ENCODE results near the gene SCYGR1. TPM values are rescaled to one million over a fixed set of nuclear protein-coding genes. Genes with fewer than 3 reads are reported as not detected.

SCYGR1 gene
- total RNA-seq, 1 donor from 2014 or later = not detected

DNA sequence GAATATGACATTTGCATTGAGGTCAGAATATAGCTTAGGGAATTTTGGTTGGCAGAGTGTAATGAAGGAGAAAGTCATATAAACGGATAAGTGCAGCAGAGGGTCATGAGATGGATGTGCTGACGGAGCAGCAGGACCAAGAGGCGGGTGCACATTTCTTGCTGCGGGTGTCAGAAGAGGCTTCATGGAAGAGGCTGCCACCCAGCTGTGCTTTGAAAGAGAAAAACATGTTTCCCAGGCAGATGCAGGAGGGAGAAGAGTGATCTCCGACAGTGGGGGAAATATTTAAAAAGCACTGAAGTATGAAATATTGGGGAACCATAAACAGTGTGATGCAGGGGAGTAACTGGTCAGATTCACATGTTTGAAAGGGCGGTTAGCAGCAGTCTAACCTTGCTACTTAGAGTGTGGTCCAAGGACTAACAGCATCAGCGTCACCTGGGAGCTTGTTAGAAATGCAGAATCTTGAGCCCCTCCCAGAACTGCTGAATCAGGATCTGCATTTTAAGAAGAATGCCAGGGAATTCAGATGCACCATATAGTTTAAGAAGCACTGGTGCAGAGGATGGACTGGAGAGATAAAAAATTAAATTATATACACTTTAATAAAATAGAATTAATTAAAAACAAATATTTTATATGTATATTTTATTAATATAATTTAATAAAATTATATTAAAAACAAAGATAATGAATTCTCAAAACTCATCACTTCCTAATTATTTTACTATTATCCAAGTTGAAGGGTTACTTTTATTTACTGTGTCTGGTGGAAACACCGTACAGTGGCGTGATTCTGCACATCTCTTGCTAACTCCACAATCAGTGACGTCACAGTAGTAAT lies 36.1 kb upstream of the SCYGR1 start:
- Mint-ChIP-seq H3K4me3 (ENCODE audit: unreplicated experiment) (no peak overlapping the region), H3K4me1 (ENCODE audit: unreplicated experiment) (peaks cover 8% of the 10 kb centered on the region), H3K27me3 (ENCODE audit: unreplicated experiment) (no peaks in the 10 kb centered on the region), H3K27ac (ENCODE audit: unreplicated experiment) (no peak overlapping the region), H3K36me3 (ENCODE audit: unreplicated experiment) (no peaks in the 10 kb centered on the region), H3K9me3 (ENCODE audit: unreplicated experiment) (no peaks in the 10 kb centered on the region)
- TF ChIP-seq, protein P1, sequence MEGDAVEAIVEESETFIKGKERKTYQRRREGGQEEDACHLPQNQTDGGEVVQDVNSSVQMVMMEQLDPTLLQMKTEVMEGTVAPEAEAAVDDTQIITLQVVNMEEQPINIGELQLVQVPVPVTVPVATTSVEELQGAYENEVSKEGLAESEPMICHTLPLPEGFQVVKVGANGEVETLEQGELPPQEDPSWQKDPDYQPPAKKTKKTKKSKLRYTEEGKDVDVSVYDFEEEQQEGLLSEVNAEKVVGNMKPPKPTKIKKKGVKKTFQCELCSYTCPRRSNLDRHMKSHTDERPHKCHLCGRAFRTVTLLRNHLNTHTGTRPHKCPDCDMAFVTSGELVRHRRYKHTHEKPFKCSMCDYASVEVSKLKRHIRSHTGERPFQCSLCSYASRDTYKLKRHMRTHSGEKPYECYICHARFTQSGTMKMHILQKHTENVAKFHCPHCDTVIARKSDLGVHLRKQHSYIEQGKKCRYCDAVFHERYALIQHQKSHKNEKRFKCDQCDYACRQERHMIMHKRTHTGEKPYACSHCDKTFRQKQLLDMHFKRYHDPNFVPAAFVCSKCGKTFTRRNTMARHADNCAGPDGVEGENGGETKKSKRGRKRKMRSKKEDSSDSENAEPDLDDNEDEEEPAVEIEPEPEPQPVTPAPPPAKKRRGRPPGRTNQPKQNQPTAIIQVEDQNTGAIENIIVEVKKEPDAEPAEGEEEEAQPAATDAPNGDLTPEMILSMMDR (IDR thresholded peaks at IDR 0.05) = no peak
- DNase-seq (ENCODE audit: extremely low spot score, unreplicated experiment) = peak; percentile 34

DNA sequence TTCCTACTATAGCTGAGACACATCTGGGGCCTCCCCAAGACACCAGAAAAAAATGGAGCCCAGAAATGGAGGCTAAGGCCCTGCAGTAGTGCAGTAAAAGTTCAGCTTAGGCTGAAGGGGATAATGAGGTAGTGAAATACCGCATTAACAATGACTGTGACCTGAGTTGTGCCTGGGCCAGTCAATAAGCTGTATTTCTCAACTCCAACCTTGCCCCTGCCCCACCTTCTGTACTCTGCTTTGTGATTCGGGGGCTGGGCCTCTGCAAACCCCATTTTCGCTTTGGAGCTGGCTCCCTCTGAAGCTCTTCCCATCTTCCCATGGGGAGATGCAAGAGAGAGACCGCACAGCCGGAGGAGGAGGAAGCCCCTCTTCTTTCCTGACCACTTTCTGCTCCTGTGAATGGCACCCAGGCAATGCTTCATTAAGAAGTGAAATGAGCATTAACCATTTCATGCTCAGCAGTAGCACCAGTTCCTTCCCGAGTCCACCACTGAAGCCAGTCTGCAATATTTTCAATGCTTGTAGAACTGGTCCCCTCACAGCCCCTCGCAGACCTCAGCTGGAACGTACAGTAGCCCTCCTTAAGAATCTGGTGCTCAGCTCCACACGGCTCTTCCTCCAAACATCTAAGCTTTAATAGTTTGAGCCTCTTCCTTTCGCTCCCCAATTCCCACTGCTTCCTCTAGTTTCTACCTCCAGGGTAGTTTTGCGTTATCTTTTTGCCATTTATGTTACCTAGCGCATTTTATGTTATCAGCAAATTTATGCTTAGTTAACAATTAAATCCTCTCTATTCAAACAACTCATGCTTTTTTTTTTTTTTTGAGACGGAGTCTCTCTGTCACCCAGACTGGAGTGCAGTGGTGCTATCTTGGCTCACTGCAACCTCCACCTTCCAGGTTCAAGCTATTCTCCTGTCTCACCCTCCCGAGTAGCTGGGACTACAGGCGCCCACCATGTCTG lies 32.6 kb upstream of the SCYGR1 start:
- Mint-ChIP-seq H3K4me1 (ENCODE audit: unreplicated experiment) (peaks cover 15% of the 10 kb centered on the region), H3K9me3 (ENCODE audit: unreplicated experiment) (no peaks in the 10 kb centered on the region), H3K4me3 (ENCODE audit: unreplicated experiment) (no peak overlapping the region), H3K27me3 (ENCODE audit: unreplicated experiment) (no peaks in the 10 kb centered on the region), H3K27ac (ENCODE audit: unreplicated experiment) (no peak overlapping the region), H3K36me3 (ENCODE audit: unreplicated experiment) (no peaks in the 10 kb centered on the region)
- TF ChIP-seq, protein P1 (IDR thresholded peaks at IDR 0.05) = no peak
- peak; percentile 32 for DNase-seq (ENCODE audit: extremely low spot score, unreplicated experiment)

DNA sequence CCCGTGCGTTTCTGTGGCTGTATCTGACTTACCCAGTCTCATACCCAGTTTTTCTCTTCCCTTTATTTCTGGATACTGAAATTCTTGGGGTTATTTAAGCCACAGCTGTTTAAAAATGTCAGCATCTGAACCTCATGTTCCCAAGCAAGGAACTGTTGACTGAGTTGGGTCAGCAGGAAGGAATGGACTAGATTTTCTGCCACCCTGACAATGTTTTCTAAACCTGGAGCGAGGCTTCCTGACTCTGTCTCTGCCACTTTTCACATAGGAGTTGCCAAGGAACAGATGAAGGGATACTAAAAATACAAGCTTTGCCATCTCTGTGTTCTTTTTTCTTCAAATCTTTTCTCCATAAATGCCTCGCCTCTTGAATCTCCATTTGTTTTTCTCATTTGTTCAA lies 29.0 kb upstream of the SCYGR1 start:
- H3K4me1 Mint-ChIP-seq (ENCODE audit: unreplicated experiment) = peaks cover 29% of the 10 kb centered on the region
- no peak overlapping the region for H3K4me3 Mint-ChIP-seq (ENCODE audit: unreplicated experiment)
- H3K27ac Mint-ChIP-seq (ENCODE audit: unreplicated experiment) = peak overlapping the region; percentile 96
- DNase-seq (ENCODE audit: extremely low spot score, unreplicated experiment) = no peak
- TF ChIP-seq, protein P1 (IDR thresholded peaks at IDR 0.05) = no peak
- no peaks in the 10 kb centered on the region for H3K27me3 Mint-ChIP-seq (ENCODE audit: unreplicated experiment)
- H3K9me3 Mint-ChIP-seq (ENCODE audit: unreplicated experiment) = no peaks in the 10 kb centered on the region
- no peaks in the 10 kb centered on the region for H3K36me3 Mint-ChIP-seq (ENCODE audit: unreplicated experiment)

DNA sequence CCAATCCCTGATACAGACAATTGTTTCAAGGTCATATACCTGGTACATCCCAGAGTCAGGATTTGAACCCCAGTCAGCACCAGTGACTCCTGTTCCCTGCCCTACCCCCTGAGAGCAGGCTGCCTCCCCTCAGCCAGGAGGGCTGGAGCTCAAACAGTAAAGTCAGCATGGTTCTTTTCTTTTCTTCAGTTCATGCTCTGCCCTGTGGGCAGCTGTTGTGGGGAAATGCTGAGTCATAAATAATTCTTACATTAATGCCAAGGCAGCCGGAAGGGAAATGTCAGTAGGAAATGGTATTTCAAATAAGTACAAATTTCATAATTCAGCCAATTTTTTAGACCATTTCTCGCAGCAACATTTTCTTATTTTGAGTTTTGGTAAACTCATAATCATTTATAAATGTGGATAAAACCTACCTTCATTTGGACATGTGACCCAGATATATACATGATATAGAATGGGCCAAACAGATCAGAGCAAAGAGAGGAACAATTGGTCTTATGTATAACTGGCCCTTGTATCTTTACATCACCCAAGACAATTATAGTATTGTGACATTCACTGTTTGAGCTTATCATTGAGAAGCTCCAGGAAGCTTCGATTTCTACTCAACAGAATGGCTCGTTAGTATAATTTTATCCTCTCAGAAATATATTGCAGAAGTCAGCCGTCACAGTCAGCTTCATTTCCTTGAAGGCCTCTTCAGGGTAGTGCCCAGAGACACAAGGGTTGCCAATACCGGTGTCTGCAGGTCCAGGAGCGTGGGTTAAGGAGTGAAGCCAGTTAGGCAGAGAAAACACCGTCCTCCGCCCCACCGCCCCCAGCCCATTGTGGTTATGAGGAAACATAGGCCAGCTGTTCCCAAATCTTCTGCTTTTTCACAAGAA lies 28.0 kb upstream of the SCYGR1 start:
- no peaks in the 10 kb centered on the region for H3K27me3 Mint-ChIP-seq (ENCODE audit: unreplicated experiment)
- DNase-seq (ENCODE audit: extremely low spot score, unreplicated experiment) = no peak

More for the DNA sequence above, 28.0 kb upstream of the SCYGR1 start:
- TF ChIP-seq, protein P1 (IDR thresholded peaks at IDR 0.05) = no peak
- Mint-ChIP-seq H3K27ac (ENCODE audit: unreplicated experiment) (peak overlapping the region; percentile 96), H3K9me3 (ENCODE audit: unreplicated experiment) (no peaks in the 10 kb centered on the region), H3K36me3 (ENCODE audit: unreplicated experiment) (no peaks in the 10 kb centered on the region), H3K4me1 (ENCODE audit: unreplicated experiment) (peaks cover 31% of the 10 kb centered on the region), H3K4me3 (ENCODE audit: unreplicated experiment) (peak overlapping the region; percentile 42)
